ENCODE results near the gene CHEK1.

The CHEK1 gene

DNA sequence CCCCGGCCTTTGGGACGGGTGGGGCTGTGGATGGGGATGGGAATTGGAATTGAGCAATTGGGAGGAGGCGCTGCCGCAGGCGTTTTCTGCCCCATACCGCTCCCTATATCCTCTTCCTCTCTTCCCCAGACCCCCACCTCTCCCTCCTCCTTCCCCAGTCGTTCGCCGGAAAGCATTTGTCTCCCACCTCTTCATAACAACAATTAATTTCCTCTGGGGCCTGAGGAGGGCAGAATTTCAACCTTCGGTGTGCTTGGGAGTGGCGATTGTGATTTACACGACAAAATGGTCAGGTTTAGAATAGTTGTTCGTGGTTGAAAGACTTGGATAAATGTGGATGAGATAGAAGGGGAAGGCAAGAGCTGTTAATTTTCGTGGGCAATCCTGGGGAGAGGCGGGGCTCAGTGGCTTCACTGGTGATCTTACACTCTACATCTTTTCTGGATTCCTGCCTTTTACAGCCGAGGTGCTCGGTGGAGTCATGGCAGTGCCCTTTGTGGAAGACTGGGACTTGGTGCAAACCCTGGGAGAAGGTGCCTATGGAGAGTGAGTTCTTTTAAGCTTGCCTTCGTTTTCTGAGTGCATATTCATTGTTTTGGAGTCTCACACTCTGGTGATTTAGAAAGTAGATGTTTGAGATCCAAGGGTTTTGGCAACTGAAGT, 1.5 kb downstream of the CHEK1 start:
- peak; percentile 99 for DNase-seq

DNA sequence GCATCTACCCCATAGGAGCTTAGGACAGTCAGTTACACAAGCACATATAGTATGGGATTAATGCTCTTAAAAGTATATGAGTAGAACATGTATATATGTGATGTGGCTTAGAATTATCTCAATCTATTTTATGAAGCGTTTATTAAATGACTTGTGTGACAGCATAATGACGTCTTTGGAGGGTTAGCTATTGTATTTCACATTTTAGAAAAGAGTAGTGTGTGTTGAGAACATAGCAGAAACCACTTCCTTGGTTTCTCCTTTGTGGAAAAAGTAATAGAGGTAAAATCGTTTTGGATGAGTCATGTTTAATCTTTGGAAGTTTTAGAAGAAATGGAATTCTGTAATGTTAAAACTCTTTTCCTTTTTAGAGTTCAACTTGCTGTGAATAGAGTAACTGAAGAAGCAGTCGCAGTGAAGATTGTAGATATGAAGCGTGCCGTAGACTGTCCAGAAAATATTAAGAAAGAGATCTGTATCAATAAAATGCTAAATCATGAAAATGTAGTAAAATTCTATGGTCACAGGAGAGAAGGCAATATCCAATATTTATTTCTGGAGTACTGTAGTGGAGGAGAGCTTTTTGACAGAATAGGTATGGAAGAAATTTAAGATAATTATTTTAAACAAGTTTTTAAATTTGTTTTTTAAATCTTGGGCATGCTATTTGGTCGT, 2.4 kb downstream of the CHEK1 start:
- DNase-seq = no peak

DNA sequence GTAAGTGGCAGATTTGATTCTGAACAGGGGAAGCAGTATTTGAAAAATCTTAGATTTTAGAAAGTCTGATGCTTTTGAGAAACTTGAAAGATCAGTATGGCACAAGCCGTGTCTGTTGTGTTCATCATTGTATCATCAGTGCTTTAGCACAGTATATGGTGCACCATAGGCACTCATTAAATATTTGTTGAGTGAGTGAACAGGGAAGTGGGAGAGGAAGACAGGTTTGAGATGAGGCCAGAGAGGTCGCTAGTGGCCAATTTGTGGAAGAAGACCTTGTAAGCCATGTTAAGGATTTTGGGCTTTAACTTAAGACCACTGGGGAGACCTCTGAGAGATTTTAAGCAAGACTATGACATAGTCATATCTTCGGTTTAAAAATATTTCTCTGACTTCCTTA, 12.9 kb downstream of the CHEK1 start:
- no peak for DNase-seq

DNA sequence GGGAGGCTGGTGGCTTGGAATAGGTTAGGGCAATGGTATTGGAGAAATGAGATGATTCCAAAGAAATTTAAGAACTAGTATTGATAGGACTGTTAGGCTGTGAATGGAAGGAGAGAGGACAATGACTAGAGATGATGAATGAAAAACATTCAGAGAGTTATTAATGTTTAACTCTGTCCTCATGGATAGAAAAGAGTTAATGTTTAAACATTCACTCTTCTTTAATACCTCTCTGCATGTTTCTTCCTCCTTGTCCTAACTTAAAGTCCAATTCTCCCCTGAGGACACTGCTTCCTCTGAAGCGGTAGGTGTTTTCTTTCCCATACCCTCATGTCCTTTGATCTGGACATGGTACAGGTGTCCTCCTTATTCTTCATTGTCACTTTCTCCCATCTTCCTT, 13.4 kb downstream of the CHEK1 start:
- DNase-seq = no peak

DNA sequence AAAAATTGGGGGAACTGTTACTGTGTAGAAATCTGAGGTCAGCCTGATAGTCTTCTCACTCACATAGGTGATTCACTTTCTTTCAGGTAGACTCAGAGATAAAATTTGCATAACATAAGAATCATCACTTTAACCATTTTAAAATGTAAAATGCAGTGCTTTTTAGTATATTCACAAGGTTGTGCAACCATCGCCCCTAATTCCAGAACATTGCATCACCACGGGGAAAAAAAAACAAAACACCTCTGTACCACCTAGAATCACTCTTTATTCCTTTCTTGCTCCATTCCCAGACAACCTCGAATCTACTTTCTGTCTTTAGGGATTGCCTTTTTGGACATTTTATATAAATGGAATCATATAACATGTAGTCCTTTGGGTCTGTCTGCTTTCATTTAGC, 20.9 kb downstream of the CHEK1 start:
- no peak for DNase-seq

DNA sequence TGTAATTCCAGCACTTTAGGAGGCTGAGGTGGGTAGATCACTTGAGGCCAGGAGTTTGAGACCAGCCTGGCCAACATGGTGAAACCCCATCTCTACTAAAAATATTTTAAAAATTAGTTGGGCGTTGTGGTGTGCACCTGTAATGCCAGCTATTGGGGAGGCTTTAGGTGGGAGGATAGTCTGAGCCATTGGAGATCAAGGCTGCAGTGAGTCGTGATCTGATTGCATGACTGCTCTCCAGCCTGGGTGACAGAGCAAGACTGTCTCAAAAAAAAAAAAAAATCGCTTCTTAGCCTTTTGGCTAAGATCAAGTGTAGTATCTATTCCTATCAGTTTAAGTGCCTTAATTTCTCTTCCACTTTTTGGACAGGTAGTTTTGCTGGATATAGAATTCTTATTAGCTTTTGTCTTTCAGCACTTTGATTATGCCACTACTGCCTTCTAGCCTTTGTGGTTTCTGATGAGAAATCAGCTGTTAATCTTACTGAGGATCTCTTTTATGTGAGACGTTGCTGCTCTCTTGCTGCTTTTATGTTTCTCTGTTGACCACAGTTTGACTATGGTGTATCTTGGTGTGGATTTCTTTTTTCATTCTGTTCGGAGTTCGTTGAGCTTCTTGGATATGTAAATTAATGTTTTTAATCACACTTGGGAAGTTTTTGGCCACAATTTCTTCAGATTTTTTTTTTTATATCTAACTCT, 24.7 kb downstream of the CHEK1 start:
- no peak for DNase-seq

DNA sequence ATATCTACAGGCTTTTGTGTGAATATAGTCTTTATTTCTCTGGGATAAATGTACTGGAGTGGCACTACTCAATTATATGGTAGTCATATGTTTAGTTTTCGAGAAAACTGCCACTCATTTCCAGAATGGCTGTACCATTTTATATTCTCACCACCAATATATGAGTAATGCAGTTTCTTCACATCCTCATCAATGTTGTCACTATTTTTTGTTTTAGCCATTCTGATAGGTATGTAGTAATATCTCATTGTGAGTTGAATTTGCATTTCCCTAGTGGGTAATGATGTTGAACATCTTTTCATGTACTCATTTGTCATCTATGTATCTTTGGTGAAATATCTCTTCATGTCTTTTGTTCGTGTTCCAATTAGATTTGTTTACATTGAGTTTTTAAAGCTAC, 37.7 kb downstream of the CHEK1 start:
- no peak for DNase-seq

DNA sequence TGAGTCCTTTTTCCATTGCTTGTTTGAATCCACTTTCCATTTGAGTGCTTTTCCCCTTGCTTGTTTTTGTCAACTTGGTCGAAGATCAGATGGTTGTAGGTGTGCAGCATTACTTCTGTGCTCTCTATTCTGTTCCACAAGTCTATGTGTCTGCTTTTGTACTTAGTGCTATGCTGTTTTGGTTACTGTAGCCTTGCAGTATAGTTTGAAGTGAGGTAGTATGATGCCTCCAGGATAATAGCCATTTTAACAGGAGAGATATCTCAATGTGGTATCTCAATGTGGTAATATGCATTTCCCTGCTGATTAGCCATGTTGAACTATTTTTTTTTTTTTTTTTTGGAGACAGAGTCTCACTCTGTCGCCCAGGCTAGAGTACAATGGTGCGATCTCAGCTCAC, 38.9 kb downstream of the CHEK1 start:
- DNase-seq = no peak

DNA sequence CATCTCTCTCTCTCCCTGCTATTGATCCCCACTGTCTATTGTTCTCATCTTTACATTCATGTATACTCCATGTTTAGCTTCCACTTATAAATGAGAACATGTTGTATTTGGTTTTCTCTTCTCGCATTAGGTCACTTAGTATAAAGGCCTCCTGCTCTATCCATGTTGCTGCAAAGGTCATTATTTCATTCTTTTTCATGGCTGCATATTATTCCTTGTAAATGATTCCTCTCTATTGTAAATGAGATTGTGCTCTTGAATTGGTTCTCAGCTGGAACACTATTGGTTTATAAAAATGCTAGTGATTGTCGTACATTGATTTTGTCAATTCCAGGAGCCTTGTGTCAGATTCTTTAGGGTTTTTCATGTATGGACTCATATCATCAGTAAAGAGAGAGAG, 42.2 kb downstream of the CHEK1 start:
- DNase-seq = no peak

DNA sequence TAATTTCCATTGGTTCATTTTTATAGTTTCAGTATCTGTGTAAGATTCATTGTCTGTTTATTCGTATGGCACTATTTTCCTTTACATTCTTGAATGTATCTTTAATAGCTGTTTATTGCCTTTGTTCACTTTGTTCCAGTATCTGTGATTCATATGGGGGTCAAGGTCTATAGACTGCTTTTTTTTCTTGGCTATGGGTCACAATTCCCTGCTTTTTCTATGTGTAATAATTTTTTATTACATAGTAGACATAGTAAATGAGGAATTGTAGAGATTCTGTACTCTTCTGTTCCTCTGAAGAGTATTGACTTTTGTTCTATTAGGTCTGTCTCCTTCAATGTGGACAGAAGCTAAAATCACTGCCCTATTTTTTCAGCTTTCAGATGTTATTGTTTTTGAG, 45.2 kb downstream of the CHEK1 start:
- DNase-seq = no peak

DNA sequence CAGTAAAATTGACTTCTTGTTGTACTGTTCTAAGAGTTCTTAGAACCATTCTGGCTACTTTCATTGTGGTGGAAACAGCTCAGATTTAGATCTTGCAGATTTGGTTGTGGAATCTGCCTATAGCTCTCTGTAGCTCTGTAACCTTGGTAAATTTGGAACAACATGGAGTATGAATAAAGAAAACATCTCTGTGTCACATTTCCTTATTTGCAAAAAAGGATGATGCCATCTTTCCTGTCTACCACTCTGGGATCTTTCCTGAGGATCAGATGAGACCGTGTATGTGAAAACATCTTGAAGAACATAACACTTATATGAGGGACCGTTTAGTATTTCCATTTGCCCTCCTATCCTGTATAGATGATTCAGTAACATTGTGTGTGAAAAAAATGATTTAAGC, 46.6 kb downstream of the CHEK1 start:
- no peak for DNase-seq

DNA sequence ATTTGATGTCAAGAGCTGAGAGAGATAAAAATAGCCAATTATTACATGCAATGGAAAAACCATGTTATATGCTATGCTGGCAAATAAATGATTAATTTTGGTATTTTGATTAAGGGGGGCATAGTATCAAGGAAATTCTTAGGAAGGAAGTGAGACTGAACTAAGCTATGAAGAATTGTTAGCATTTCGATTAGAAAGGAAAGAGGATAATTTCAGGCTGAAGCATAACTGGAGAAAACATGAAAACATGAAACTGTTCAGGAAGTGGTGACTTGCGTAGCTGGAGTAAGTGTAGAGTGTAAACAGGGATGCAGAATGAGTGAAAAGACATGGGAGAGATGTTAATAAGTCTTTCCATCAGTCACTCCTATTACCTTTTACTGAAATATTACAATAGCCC, 49.2 kb downstream of the CHEK1 start:
- DNase-seq = no peak

DNA sequence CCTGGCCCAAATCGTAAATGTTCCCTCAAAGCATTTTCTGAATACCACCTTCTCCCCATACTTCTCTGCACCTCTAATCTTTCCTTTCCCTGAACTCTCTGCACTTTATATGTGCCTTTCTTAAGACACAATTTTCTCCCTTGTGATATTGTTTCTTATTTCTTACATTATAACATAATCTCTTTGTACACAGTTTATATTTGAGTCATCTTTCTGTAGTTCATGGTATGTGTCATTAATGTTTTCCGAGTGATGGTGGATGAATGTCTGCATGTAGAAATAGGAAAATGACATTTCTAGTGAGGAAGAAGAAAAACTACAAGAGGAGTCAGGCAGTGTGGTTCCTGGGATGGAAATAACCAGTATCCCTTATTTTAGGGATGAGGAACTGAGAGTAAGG, 50.2 kb downstream of the CHEK1 start:
- DNase-seq = no peak

DNA sequence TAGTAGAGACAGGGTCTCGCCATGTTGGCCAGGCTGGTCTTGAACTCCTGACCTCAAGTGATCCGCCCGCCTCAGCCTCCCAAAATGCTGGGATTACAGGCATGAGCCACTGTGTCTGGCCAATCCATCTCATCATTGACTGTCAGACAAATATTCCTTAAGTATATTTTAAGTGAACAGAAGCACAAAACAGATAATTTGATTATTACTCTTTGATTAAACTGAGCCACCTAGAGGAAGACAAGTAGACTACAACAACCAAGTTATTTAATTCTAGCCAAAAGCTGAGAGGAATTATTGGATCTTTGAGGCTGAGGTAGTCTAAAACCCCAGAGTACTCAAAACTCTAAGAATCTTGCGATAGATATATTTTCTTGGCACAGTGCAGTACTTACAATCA, 54.4 kb downstream of the CHEK1 start:
- peak in 1 of 2 experiments; percentile 29 for DNase-seq

DNA sequence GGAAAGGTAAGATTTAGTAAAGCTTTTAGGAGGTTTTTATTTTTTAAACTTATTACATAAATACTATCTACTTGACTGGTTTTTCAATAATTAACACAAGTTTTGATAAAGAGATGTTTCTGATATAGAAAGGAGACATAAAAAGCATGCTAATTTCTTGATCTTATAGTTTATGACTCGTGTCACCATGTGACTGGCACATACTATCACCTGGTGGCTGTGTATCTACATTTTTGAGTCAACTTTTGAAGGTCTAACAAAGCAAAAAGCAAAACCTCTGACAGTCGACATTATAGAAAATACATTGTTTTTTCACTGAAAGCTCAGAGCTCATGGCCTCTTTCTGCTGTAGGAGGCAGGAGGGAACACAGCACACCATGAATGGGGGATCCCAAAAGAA, 54.9 kb downstream of the CHEK1 start:
- no peak for DNase-seq

DNA sequence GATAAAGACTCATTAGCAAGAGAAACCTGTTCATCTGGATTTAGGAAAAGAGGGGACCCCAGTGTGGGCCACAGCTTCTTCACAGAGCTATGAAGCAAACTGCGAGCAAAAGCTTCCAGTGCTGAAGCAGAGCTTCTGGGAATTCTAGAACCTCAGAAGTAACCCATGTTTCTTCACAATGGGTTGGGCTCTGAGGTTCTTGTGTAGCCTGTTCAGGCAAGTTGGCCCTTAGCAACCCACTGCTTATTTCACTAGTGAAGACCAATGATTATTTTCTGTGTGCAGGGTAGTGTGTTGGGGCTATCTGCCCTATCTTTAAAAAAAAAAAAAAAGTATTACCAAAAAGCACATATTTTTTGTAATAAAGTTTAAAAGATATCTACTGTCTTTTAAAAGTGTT, 55.8 kb downstream of the CHEK1 start, which contains the start of gene ACRV1:
ACRV1 (minus strand) TSS at position 101 of the 400 bp plus-strand sequence; CDS start at position 34, 67 bp downstream.
- no peak for DNase-seq

DNA sequence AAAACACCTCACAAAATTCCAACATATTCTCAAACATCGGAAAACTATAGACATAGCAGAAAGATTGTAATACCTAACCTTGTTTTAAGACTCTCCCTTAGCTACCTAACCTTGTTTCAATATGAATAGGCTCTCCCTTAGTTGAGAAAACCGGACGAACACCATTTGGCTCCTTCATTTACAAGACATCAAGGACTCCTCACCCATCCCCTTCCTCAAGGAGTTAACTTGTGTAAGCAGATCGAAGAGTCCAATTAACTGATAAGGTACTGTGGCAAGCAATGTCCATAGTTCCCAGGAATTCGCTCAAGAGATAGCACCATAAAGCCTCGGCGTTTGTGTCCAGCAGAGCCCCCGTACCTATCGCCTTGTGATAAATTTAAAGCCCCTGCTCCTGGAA, 60.3 kb downstream of the CHEK1 start:
- DNase-seq = no peak

DNA sequence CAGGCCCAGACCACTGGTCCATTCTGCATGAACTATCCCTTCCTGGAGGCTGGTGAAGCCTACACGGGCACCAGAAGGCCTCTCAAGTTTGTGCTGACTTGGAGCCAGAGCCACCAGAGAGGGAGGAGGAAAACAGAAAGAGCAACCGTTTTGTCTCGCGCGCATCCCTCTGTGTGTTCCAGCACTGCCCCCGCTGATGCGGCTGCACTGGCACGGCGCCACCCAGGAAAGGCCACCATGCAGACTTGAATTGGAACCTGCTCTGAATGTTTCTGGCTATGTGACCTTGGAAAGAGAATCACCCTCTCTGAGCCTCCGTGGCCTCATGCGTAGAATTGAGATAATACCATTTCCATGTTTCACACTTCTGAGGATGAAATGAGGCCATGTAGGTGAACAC, 63.1 kb downstream of the CHEK1 start:
- no peak for DNase-seq

DNA sequence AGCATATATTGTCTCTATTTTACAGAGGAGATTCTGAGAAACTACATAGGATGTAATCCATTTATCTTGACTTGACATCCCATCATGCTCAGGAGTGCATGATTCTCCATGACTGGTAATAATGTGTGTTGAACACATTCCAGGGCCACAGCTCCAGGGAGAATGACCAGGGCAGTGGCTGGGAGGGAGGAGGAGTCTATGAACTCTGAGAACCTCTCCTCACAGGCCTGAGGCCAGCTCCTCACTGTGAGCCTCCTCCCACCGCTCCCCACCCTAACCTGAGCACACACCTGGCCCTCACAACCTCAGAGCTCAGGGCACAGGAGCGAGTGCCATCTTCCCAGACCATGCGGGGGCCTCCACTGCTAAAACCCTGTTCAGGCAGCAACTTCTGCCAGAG, 63.7 kb downstream of the CHEK1 start:
- no peak for DNase-seq

DNA sequence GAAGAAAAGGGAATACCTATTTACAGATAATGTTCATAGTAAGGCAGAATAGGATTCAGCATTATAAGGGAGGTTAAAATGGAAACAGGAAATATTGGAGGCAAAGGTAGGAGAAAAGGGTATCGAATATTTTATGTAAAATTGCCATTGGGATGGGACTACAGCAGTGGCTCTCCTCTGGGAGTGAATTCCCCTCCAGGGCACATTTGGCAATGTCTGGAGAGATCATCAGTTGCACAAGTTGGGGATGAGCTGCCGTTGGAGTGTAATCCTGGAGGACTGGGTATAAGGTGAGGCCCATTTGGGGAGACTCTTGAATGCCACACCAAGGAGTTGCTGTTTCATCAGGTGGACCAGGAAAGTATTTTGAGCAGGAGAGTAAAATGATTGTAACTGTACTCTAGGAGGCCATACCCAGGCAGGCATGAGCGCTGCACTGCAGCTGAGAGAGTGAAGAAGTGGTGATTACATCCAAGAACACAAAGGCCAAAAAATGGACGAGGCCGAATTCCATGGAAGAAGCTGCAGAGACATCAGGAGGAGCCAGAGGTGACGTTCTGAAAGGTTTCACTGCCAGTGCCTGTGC, 64.4 kb downstream of the CHEK1 start:
- no peak for DNase-seq

DNA sequence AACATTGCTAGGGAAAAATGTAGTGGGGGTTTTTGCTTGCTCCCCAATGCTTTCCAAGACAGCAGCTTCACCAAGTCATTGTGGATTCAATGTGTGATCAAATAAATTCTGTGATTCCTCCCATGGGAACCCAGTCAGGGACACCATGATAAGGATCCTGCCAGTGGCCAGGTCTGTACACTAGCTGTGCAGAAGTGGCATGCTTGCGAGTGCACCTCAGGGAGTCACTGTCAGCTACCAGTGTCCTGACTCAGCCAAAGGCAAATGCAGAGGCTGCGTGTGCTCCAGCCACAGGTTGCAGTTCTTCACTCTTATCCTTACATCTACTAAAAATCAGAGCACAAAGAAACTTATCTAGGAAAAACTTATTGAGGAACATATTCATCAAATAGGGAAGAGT, 65.0 kb downstream of the CHEK1 start:
- no peak for DNase-seq

DNA sequence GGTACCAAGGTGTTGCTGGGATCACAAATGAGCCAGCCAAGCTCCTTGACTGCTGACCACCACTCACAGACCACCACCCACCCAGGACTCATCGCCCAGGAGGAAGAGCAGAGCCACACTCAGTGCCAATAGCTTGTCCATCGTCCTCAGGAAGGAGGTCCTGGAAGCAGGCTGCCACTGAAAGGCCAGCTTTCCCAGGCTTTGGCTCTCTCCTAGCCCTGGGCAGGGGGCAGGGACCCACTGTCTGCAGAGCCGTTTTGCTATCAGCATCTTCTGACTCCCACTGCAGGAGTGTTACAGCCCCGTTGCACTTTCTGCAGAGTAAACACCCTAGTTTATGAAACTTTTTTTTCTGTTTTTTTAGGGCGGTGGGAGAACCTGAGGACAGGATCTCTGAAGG, 67.9 kb downstream of the CHEK1 start:
- DNase-seq = no peak

DNA sequence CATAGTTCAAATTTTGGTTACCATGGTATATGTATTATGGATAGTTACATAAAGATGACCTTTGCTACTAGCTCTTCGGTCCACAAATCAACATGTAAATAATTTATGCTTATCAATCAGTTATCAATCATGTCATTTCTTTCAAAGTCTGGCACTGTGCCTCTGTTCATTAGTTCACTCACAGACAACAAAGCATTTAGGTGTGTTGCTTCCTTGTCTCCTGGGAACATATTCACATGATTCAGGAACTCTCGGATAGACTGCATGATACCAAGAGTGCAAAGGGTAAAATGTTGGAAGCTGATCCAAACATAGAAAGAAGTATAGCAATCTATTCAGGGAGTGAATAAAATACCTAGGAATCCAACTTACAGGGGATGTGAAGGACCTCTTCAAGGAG, 70.0 kb downstream of the CHEK1 start:
- no peak for DNase-seq

DNA sequence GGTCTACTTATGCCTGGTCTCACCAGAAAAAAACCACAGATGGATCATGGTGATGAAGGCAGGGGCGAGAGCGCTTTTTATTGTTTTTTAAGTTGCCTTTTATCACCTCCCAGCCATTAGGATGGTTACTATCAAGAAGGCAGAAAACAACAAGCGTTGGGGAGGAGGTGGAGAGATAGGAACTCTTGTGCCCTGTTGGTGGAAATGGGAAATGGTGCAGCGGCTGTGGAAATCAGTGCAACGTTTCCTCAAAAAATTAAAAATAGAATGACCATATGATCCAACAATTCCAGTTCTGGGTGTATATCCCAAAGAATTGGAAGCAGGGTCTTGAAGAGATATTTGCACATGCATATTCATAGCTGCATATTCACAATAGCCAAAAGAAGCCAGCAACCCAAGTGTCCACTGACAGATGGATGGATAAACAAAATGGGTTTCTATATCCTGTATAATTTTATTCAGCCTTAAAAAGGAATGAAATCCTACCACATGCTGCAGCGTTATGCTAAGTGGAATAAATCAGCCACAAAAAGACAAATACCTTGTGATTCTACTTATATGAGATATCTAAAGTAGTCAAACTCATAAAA, 76.2 kb downstream of the CHEK1 start:
- DNase-seq = no peak

Data from SW 1271 (cell line).